Peyer's patch (tissue), 4 donors: Measurements from ENCODE around the gene ITFG2.

Source experiments
- POLR2A ChIP-seq, 2 donors: fragments of 450-650 bp; IDR thresholded peaks; one replicate each; pipeline ENCODE4 v1.5.1; 2017; ENCODE audit warnings: antibody characterized with exemption in 2 of 2, mild to moderate bottlenecking in 2 of 2, moderate library complexity in 2 of 2
- TF ChIP-seq, protein P1 (sequence below), 6 experiments: fragments of 450-650 bp in 4 of 6; fragments of 200-600 bp in 2 of 6; sonication (generic) in 1 of 6; IDR thresholded peaks; one replicate each; pipeline ENCODE4 v1.5.1; 2017 to 2019; ENCODE audit warnings: antibody characterized with exemption in 6 of 6, mild to moderate bottlenecking in 3 of 6, moderate library complexity in 1 of 6

DNA sequence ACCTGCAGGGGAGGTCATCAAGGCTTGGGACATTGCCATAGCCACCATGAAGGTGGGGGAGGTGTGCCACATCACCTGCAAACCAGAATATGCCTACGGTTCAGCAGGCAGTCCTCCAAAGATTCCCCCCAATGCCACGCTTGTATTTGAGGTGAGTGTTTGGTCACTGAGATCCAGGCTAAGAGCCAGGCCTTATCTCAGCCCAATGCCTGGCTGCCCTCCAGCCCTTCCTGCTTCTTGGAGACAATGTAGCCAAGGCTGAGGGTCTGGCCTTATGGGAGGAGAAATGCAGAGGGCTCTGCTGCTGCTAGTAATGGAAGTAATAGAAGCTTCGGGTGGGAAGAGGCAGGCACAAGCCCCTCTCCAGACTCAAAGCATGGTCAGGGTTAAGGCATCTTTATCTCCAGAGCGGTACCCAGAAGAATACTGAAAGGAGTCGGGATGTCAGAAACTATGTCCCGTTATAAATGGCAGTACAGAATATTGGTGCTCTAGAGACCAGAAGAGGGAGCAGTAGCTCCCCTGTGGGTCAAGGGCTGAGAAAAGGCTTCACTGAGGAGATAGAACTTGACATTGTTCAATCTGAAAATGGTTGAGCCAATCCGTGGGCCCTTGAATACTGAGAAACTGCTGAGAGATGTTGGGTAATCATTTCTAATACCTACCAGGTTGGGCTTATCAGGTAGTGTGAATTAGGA, 14.6 kb upstream of the ITFG2 start:
- TF ChIP-seq, protein P1, sequence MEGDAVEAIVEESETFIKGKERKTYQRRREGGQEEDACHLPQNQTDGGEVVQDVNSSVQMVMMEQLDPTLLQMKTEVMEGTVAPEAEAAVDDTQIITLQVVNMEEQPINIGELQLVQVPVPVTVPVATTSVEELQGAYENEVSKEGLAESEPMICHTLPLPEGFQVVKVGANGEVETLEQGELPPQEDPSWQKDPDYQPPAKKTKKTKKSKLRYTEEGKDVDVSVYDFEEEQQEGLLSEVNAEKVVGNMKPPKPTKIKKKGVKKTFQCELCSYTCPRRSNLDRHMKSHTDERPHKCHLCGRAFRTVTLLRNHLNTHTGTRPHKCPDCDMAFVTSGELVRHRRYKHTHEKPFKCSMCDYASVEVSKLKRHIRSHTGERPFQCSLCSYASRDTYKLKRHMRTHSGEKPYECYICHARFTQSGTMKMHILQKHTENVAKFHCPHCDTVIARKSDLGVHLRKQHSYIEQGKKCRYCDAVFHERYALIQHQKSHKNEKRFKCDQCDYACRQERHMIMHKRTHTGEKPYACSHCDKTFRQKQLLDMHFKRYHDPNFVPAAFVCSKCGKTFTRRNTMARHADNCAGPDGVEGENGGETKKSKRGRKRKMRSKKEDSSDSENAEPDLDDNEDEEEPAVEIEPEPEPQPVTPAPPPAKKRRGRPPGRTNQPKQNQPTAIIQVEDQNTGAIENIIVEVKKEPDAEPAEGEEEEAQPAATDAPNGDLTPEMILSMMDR (IDR thresholded peaks at IDR 0.05) = no peak
- no peak for TF ChIP-seq POLR2A (IDR thresholded peaks at IDR 0.05)
